PC-9 (cell line): ENCODE data around the gene SLC4A4.

ENCODE experiments used
- CTCF ChIP-seq: fragments of 200-600 bp; sonication (generic); conservative IDR thresholded peaks from 2 replicates; pipeline ENCODE4 v1.6.1; 2017; ENCODE audit warnings: mixed run types, antibody characterized with exemption, mild to moderate bottlenecking, moderate library complexity
- EZH2 ChIP-seq: fragments of 200-600 bp; sonication (generic); IDR thresholded peaks from 2 replicates; pipeline ENCODE4 v1.8.0; 2017; ENCODE audit warnings: antibody characterized with exemption, low read depth

GRCh38 chr4:71570492-71570891 is 231.7 kb downstream of the SLC4A4 start:
- TF ChIP-seq CTCF (no peak), EZH2 (no peak)
